Measurements from ENCODE around the gene VWA7. TPM values are rescaled to one million over a fixed set of nuclear protein-coding genes. Genes with fewer than 3 reads are reported as not detected.

The VWA7 gene
- total RNA-seq, result 0.34 and 1.00 TPM in 2 replicates

GRCh38 chr6:31776989-31777666 is at the start of gene VWA7:
Gene VWA7 (minus strand): TSS chr6:31777328. CDS start chr6:31776779, 549 bp downstream.

GRCh38 chr6:31815025-31815838 is 38.1 kb upstream of the VWA7 start, which contains the start of the genes HSPA1A and HSPA1L:
Gene HSPA1A (plus strand): TSS chr6:31815543. CDS start chr6:31815757, 214 bp downstream.
Gene HSPA1L (minus strand): TSS chr6:31815283. CDS start chr6:31811972, 3,311 bp downstream.

GRCh38 chr6:31806470-31807272 is 29.5 kb upstream of the VWA7 start, which contains the start of gene LSM2:
Gene LSM2 (minus strand): TSS chr6:31806966. CDS start chr6:31806757, 209 bp downstream.

GRCh38 chr6:31795616-31796298 is 18.6 kb upstream of the VWA7 start, which contains the start of gene VARS1:
Gene VARS1 (minus strand): TSS chr6:31795752. CDS start chr6:31795217, 535 bp downstream.

GRCh38 chr6:31762356-31762755 is 14.8 kb downstream of the VWA7 start, which contains the start of gene SAPCD1:
Gene SAPCD1 (plus strand): TSS chr6:31762656. CDS start chr6:31763055, 399 bp downstream.

GRCh38 chr6:31739639-31740396 is 37.3 kb downstream of the VWA7 start, which contains the start of gene MSH5:
Gene MSH5 (plus strand): TSS chr6:31740005. CDS start chr6:31740467, 462 bp downstream.

GRCh38 chr6:31736021-31736767 is 40.9 kb downstream of the VWA7 start, which contains the start of gene CLIC1:
Gene CLIC1 (minus strand): TSS chr6:31736530. CDS start chr6:31736300, 230 bp downstream.

GRCh38 chr6:31728767-31729514 is 48.2 kb downstream of the VWA7 start, which contains the start of gene DDAH2:
Gene DDAH2 (minus strand): TSS chr6:31729299. CDS start chr6:31729161, 138 bp downstream.

GRCh38 chr6:31723245-31723979 is 53.7 kb downstream of the VWA7 start, which contains the start of gene MPIG6B:
Gene MPIG6B (plus strand): TSS chr6:31723373. CDS start chr6:31723384, 11 bp downstream.

GRCh38 chr6:31721351-31722020 is 55.6 kb downstream of the VWA7 start, which contains the start of gene LY6G6C:
Gene LY6G6C (minus strand): TSS chr6:31721746. CDS start chr6:31721679, 67 bp downstream.

Other genes with a start within 250 kb of the VWA7 start
- gene MCCD1, start 248.4 kb downstream of the VWA7 start, total RNA-seq, result not detected in 2 replicates
- gene DDX39B, start 235.3 kb downstream of the VWA7 start, total RNA-seq, result 205 and 333 TPM in 2 replicates
- 0.28 and 0.34 TPM in 2 replicates for gene ATP6V1G2, start 230.7 kb downstream of the VWA7 start, total RNA-seq
- 25.8 and 52.3 TPM in 2 replicates for gene NFKBIL1, start 229.7 kb downstream of the VWA7 start, total RNA-seq
- not detected in 2 replicates for gene LTA, start 205.0 kb downstream of the VWA7 start, total RNA-seq
- gene TNF, start 201.8 kb downstream of the VWA7 start, total RNA-seq, result under 0.01 and 0.07 TPM in 2 replicates
- not detected in 2 replicates for gene LTB, start 194.9 kb downstream of the VWA7 start, total RNA-seq
- not detected in 2 replicates for gene LST1, start 191.1 kb downstream of the VWA7 start, total RNA-seq
- not detected in 2 replicates for gene NCR3, start 184.3 kb downstream of the VWA7 start, total RNA-seq
- gene AIF1, start 162.1 kb downstream of the VWA7 start, total RNA-seq, result not detected in 2 replicates
- gene PRRC2A, start 156.6 kb downstream of the VWA7 start, total RNA-seq, result 32.1 and 73.3 TPM in 2 replicates
- 120 and 174 TPM in 2 replicates for gene BAG6, start 124.7 kb downstream of the VWA7 start, total RNA-seq
- gene APOM, start 121.4 kb downstream of the VWA7 start, total RNA-seq, result 0.28 and 0.34 TPM in 2 replicates
- gene C6orf47, start 116.5 kb downstream of the VWA7 start, total RNA-seq, result 24.7 and 37.6 TPM in 2 replicates
- 9.4 and 20.2 TPM in 2 replicates for gene GPANK1, start 112.3 kb downstream of the VWA7 start, total RNA-seq
- gene CSNK2B, start 111.2 kb downstream of the VWA7 start, total RNA-seq, result 48.2 and 76.9 TPM in 2 replicates
- 0.68 and 3.3 TPM in 2 replicates for gene LY6G5B, start 107.4 kb downstream of the VWA7 start, total RNA-seq
- 0.07 TPM in 1 of 2 replicates, not detected in the other for gene LY6G5C, start 96.3 kb downstream of the VWA7 start, total RNA-seq
- 30.8 and 46.5 TPM in 2 replicates for gene ABHD16A, start 74.0 kb downstream of the VWA7 start, total RNA-seq
- not detected in 2 replicates for gene LY6G6F, start 70.5 kb downstream of the VWA7 start, total RNA-seq
- not detected in 2 replicates for gene LY6G6D, start 62.0 kb downstream of the VWA7 start, total RNA-seq
- gene LY6G6C, start 55.6 kb downstream of the VWA7 start, total RNA-seq, result under 0.01 TPM in 1 of 2 replicates, not detected in the other
- not detected in 2 replicates for gene MPIG6B, start 54.0 kb downstream of the VWA7 start, total RNA-seq
- gene DDAH2, start 48.0 kb downstream of the VWA7 start, total RNA-seq, result 16.2 and 19.8 TPM in 2 replicates
- gene CLIC1, start 40.8 kb downstream of the VWA7 start, total RNA-seq, result 269 and 558 TPM in 2 replicates
- 3.4 and 3.5 TPM in 2 replicates for gene MSH5, start 37.3 kb downstream of the VWA7 start, total RNA-seq
- 0.57 TPM in 1 of 2 replicates, not detected in the other for gene SAPCD1, start 14.7 kb downstream of the VWA7 start, total RNA-seq
- gene VARS1, start 18.4 kb upstream of the VWA7 start, total RNA-seq, result 61.2 and 98.7 TPM in 2 replicates
- gene LSM2, start 29.6 kb upstream of the VWA7 start, total RNA-seq, result 14.4 and 35.5 TPM in 2 replicates
- 1.0 and 1.1 TPM in 2 replicates for gene HSPA1L, start 38.0 kb upstream of the VWA7 start, total RNA-seq
- gene HSPA1A, start 38.2 kb upstream of the VWA7 start, total RNA-seq, result 29.7 and 211 TPM in 2 replicates
- 81.7 and 305 TPM in 2 replicates for gene HSPA1B, start 50.4 kb upstream of the VWA7 start, total RNA-seq
- gene NEU1, start 85.5 kb upstream of the VWA7 start, total RNA-seq, result 64.1 and 103 TPM in 2 replicates
- gene SLC44A4, start 101.7 kb upstream of the VWA7 start, total RNA-seq, result 2.1 and 3.1 TPM in 2 replicates
- 13.7 and 47.4 TPM in 2 replicates for gene EHMT2, start 120.4 kb upstream of the VWA7 start, total RNA-seq
- 1.4 and 4.1 TPM in 2 replicates for gene ZBTB12, start 124.8 kb upstream of the VWA7 start, total RNA-seq
- 0.71 and 1.0 TPM in 2 replicates for gene C2, start 150.4 kb upstream of the VWA7 start, total RNA-seq
- gene CFB, start 168.8 kb upstream of the VWA7 start, total RNA-seq, result 1.7 and 11.2 TPM in 2 replicates
- gene NELFE, start 181.6 kb upstream of the VWA7 start, total RNA-seq, result 109 and 155 TPM in 2 replicates
- gene SKIC2, start 181.8 kb upstream of the VWA7 start, total RNA-seq, result 49.6 and 62.5 TPM in 2 replicates
- gene DXO, start 194.8 kb upstream of the VWA7 start, total RNA-seq, result 10.0 and 10.9 TPM in 2 replicates
- gene C4A, start 204.7 kb upstream of the VWA7 start, total RNA-seq, result 1.3 and 1.4 TPM in 2 replicates
- gene C4B, start 237.5 kb upstream of the VWA7 start, total RNA-seq, result 2.1 TPM in 2 replicates

All from nasal cavity respiratory epithelium epithelial cell of viscerocranial mucosa (primary cell).